ENCODE measurements around the gene TNKS1BP1. TPM values are rescaled to one million over a fixed set of nuclear protein-coding genes. Genes with fewer than 3 reads are reported as not detected.

TNKS1BP1 gene
- total and polyA plus RNA-seq, 2 experiments from 2014 or later: 64.2 to 72.2 TPM

GRCh38 chr11:57288771-57289579 is 35.8 kb downstream of the TNKS1BP1 start (continued):
- TF ChIP-seq ZNF462 (CRISPR knock-in tag; IDR thresholded peaks at IDR 0.05) (no peak), ZNF331 (CRISPR knock-in tag; IDR thresholded peaks at IDR 0.05; ENCODE audit: low read depth) (no peak), JUNB (IDR thresholded peaks at IDR 0.05; ENCODE audit: unreplicated experiment) (no peak), ETS1 (IDR thresholded peaks at IDR 0.05) (no peak), NANOG (IDR thresholded peaks at IDR 0.05; ENCODE audit: borderline replicate concordance) (no peak), CTCF (conservative IDR thresholded peaks at IDR 0.05; ENCODE audit: low read depth in 2 of 2) (no peak), ZNF114 (CRISPR knock-in tag; IDR thresholded peaks at IDR 0.05) (no peak)

Measured in GM23338 (cell line).